ENCODE results near the gene PALLD.
A peak's percentile ranks its signal among the peaks of the same experiment; 100 is the strongest.

DNA sequence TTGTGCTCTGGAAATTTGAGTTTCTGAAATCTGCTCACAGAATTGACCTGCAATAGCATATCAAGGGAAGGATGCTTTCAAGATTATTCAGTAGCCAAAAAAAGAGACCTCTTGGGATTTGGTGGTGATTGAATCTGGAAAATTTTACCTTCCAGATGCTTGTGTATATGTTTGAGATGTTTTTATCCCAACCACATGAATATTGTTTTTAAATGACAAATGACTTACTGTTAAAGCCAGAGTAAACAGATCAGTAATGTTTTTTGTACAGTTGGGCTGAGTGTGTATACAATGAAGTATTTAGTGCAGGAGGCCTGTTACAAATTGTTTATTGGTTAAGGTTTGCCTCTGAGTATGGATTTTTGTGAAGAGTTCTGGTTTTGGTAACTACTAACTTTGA is 386.7 kb downstream of the PALLD start:
- TF ChIP-seq GATA3 (IDR thresholded peaks at IDR 0.05; ENCODE audit: low read depth, low read length) (no peak), GATA2 (IDR thresholded peaks at IDR 0.05; ENCODE audit: low read depth, low read length) (peak; percentile 25; the same call in 1 of the 2 replicates)
